NB4 (cell line): Measurements from ENCODE around the gene RBMX2.
"Not testable (repeated sequence)": the region's sequence is repeated elsewhere in the genome, so short reads cannot be mapped to it uniquely, and the experiment has no call there.

ENCODE experiments used
- DNase-seq: peaks from one replicate; pipeline ENCODE4 v3.0.0; 2010; ENCODE audit warnings: low read depth
- H3K4me3 ChIP-seq: one replicate; pipeline ENCODE4 v1.5.1; 2011; ENCODE audit warnings: mild to moderate bottlenecking, low read depth, low read length, moderate library complexity
- MYC ChIP-seq: IDR thresholded peaks from 2 replicates; pipeline ENCODE4 v1.6.1; 2011; ENCODE audit warnings: low read depth, low read length
- POLR2A ChIP-seq: IDR thresholded peaks from 2 replicates; pipeline ENCODE4 v1.6.1; 2011; ENCODE audit warnings: mild to moderate bottlenecking; ENCODE audit not compliant: insufficient read length; ENCODE audit errors: extremely low read depth
- TF ChIP-seq, protein P1 (sequence below): IDR thresholded peaks from 2 replicates; pipeline ENCODE4 v1.6.1; 2011; ENCODE audit warnings: low read depth, low read length
- TF ChIP-seq, protein P2 (sequence below): IDR thresholded peaks from one replicate; pipeline ENCODE4 v1.5.1; 2012; ENCODE audit warnings: low read depth, low read length

The RBMX2 gene

GRCh38 chrX:130416785-130417184, 15.0 kb downstream of the RBMX2 start:
- no peak for DNase-seq

DNA sequence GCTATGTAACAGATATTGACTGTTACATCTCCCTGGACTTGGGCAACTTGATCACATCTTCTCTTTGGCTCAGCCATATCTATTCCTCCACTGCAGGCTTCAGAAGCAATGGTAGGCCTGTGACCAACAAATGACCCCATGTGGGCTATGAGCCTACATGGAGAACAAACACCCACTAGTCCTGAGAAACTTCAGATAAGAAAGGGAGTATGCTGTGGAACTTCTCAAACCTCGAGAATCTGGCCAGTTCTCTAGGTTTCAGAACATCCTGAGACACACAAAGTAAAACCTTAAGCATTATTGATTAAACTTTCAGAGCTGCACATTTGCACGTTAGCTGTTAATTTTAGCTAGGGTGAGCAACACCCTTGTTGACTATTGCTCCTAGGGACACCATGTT, 16.3 kb downstream of the RBMX2 start:
- no peak for DNase-seq
- TF ChIP-seq POLR2A (no peak), MYC (no peak)
- TF ChIP-seq, protein P1, sequence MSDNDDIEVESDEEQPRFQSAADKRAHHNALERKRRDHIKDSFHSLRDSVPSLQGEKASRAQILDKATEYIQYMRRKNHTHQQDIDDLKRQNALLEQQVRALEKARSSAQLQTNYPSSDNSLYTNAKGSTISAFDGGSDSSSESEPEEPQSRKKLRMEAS, result no peak
- TF ChIP-seq, protein P2, sequence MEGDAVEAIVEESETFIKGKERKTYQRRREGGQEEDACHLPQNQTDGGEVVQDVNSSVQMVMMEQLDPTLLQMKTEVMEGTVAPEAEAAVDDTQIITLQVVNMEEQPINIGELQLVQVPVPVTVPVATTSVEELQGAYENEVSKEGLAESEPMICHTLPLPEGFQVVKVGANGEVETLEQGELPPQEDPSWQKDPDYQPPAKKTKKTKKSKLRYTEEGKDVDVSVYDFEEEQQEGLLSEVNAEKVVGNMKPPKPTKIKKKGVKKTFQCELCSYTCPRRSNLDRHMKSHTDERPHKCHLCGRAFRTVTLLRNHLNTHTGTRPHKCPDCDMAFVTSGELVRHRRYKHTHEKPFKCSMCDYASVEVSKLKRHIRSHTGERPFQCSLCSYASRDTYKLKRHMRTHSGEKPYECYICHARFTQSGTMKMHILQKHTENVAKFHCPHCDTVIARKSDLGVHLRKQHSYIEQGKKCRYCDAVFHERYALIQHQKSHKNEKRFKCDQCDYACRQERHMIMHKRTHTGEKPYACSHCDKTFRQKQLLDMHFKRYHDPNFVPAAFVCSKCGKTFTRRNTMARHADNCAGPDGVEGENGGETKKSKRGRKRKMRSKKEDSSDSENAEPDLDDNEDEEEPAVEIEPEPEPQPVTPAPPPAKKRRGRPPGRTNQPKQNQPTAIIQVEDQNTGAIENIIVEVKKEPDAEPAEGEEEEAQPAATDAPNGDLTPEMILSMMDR, result no peak
- H3K4me3 ChIP-seq, result no peak overlapping the region

More at GRCh38 chrX:130416785-130417184, 15.0 kb downstream of the RBMX2 start:
- TF ChIP-seq, protein P1, result no peak
- TF ChIP-seq MYC, result no peak
- TF ChIP-seq, protein P2, result no peak
- no peak for TF ChIP-seq POLR2A
- H3K4me3 ChIP-seq, result no peak overlapping the region

GRCh38 chrX:130418740-130419139, 17.0 kb downstream of the RBMX2 start:
- DNase-seq, result no peak
- no peak overlapping the region for H3K4me3 ChIP-seq
- TF ChIP-seq POLR2A, result no peak
- TF ChIP-seq, protein P2, result no peak
- TF ChIP-seq, protein P1, result no peak
- no peak for TF ChIP-seq MYC

GRCh38 chrX:130419263-130419662, 17.5 kb downstream of the RBMX2 start:
- TF ChIP-seq, protein P1, result no peak
- TF ChIP-seq MYC (no peak), POLR2A (no peak)
- TF ChIP-seq, protein P2, result no peak
- H3K4me3 ChIP-seq, result no peak overlapping the region
- no peak for DNase-seq

GRCh38 chrX:130426531-130426930, 24.7 kb downstream of the RBMX2 start:
- no peak for DNase-seq
- H3K4me3 ChIP-seq, result no peak overlapping the region
- TF ChIP-seq POLR2A, result no peak
- TF ChIP-seq MYC, result no peak
- TF ChIP-seq, protein P2, result no peak
- TF ChIP-seq, protein P1, result no peak

DNA sequence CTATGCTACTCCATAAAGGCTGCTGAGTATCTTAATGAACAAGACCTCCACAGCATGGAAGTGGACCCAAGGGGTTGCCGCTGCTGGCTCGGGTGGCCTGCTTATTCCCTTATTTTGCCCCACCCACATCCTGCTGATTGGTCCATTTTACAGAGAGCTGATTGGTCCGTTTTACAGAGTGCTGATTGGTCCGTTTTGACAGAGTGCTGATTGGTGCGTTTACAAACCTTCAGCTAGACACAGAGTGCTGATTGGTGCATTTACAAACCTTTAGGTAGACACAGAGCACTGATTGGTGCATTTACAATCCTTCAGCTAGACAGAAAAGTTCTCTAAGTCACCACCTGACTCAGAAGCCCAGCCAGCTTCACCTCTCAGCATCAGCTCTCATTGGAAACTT, 27.4 kb downstream of the RBMX2 start:
- DNase-seq, H3K4me3 ChIP-seq: not testable (repeated sequence)
